Brain microvascular endothelial cell (primary cell): Measurements from ENCODE around the gene FUT8.

Source experiments
- DNase-seq: peaks from one replicate; pipeline ENCODE4 v3.0.0-alpha.2; 2020
- H3K27ac ChIP-seq: fragments of 250-450 bp; sonication (Bioruptor Pico); 2 replicates; pipeline ENCODE4 v1.5.1; 2020; ENCODE audit warnings: mild to moderate bottlenecking, moderate library complexity
- H3K27me3 ChIP-seq: fragments of 250-450 bp; sonication (Bioruptor Pico); replicated peaks from 2 replicates; pipeline ENCODE4 v1.5.1; 2020; ENCODE audit warnings: mild to moderate bottlenecking
- H3K36me3 ChIP-seq: fragments of 250-450 bp; sonication (Bioruptor Pico); replicated peaks from 2 replicates; pipeline ENCODE4 v1.5.1; 2020; ENCODE audit warnings: mild to moderate bottlenecking
- H3K4me3 ChIP-seq: 2 replicates; pipeline ENCODE4 v1.5.1; 2011; ENCODE audit warnings: low read depth, mild to moderate bottlenecking, control low read depth, low read length, moderate library complexity
- CTCF ChIP-seq: IDR thresholded peaks from 2 replicates; pipeline ENCODE4 v1.5.1; 2011; ENCODE audit warnings: low read depth, mild to moderate bottlenecking, moderate library complexity, low read length, control low read depth, inconsistent platforms; ENCODE audit errors: missing control alignments
- in situ Hi-C: cut with HindIII; loops from 2 replicates; pipeline ENCODE4 v1.10.0; 2017; ENCODE audit warnings: low sequenced_read_pairs, low pct_ligation_motif_present

FUT8 gene

GRCh38 chr14:65506801-65507200, 94.3 kb downstream of the FUT8 start:
- no peak overlapping the region for H3K4me3 ChIP-seq
- no peak overlapping the region for H3K27ac ChIP-seq
- in situ Hi-C loops = no loop called here
- H3K36me3 ChIP-seq = no peaks in the 10 kb centered on the region
- TF ChIP-seq CTCF = no peak
- no peaks in the 10 kb centered on the region for H3K27me3 ChIP-seq
- DNase-seq = no peak

GRCh38 chr14:65509842-65510241, 97.3 kb downstream of the FUT8 start:
- Histone ChIP-seq H3K4me3 (no peak overlapping the region), H3K27ac (no peak overlapping the region), H3K36me3 (no peaks in the 10 kb centered on the region), H3K27me3 (no peaks in the 10 kb centered on the region)
- in situ Hi-C loops = no loop called here
- TF ChIP-seq CTCF = no peak
- DNase-seq = no peak

GRCh38 chr14:65513671-65514070, 101.1 kb downstream of the FUT8 start:
- Histone ChIP-seq H3K36me3 (no peaks in the 10 kb centered on the region), H3K27ac (no peak overlapping the region), H3K4me3 (no peak overlapping the region), H3K27me3 (no peaks in the 10 kb centered on the region)
- in situ Hi-C loops = no loop called here
- DNase-seq = no peak
- no peak for TF ChIP-seq CTCF

- no peaks in the 10 kb centered on the region for H3K27me3 ChIP-seq
- no peak overlapping the region for H3K27ac ChIP-seq
- H3K36me3 ChIP-seq = no peaks in the 10 kb centered on the region
- in situ Hi-C loops = no loop called here
- H3K4me3 ChIP-seq = no peak overlapping the region
- DNase-seq = no peak
- TF ChIP-seq CTCF = no peak
These were observed 105.4 kb downstream of the FUT8 start for GRCh38 chr14:65517635-65518542.

- in situ Hi-C loops = no loop called here
- TF ChIP-seq CTCF = no peak
- no peak overlapping the region for H3K27ac ChIP-seq
- no peak for DNase-seq
- no peaks in the 10 kb centered on the region for H3K36me3 ChIP-seq
- no peak overlapping the region for H3K4me3 ChIP-seq
- no peaks in the 10 kb centered on the region for H3K27me3 ChIP-seq
These were observed 115.5 kb downstream of the FUT8 start for GRCh38 chr14:65528069-65528468.
